GM19238 (cell line): Measurements from ENCODE around the gene TNFRSF4.

ENCODE experiments used
- DNase-seq: peaks from one replicate; pipeline ENCODE4 v3.0.0; 2011; ENCODE audit warnings: low spot score; ENCODE audit not compliant: insufficient read length

The TNFRSF4 gene

DNA sequence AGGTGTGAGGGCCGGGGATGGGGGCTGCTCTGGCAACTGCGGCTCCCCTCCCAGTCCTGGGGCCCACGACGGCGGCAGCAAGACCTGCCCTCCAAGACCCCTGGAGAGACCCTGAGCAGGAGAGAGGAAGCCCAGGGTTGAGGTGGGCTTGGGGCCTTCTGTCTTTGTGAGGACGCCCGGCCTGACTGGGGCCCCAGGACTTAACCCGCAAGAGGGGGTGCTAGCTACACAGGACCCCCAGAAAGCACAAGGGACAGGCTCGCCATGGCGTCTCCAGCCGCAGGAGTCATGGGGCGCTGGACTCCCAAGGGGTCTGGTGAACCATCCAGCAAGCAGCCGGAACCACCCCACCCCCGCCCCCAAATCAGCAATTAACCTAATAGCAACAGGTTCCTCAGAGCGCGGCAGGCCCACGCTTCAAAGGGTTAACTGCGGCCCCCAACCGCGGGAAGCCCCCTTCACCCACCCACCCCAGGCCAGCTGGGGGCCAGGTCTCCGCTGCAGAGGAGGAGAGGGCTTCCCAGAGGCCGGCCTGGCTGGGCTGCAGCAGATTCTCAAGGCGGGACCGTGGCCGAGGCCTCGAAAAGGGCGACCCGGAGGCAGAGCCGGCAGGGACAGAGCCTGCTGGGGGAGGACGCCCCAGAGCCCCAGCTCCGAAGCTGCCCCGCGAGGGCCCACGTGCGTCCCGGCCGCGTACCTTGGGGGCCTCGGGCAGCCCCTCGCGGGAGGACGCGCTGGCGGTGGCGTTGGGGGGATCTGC, 32.0 kb upstream of the TNFRSF4 start:
- no peak for DNase-seq

GRCh38 chr1:1245178-1245816, 31.3 kb upstream of the TNFRSF4 start:
- DNase-seq: no peak

GRCh38 chr1:1244192-1244811, 30.3 kb upstream of the TNFRSF4 start:
- no peak for DNase-seq

DNA sequence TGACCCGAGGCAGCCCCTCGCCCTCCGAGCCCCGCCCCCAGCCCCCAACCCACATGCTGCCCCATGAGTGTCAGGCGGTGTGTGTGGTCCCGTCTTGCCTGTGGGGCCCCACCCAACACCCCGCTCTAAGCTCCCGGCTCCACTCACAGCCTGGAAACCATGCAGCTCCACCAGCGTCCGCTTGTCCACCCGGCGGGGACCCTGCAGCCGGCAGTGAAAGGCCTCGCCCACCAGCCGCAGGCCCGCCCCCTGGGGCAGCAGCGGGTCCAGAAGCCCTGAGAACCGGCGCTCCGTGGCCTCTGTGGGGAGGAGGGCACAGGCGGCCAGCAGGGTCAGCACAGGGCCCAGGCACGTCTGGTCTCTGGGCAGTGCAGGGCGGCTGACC, 29.8 kb upstream of the TNFRSF4 start:
- no peak for DNase-seq

DNA sequence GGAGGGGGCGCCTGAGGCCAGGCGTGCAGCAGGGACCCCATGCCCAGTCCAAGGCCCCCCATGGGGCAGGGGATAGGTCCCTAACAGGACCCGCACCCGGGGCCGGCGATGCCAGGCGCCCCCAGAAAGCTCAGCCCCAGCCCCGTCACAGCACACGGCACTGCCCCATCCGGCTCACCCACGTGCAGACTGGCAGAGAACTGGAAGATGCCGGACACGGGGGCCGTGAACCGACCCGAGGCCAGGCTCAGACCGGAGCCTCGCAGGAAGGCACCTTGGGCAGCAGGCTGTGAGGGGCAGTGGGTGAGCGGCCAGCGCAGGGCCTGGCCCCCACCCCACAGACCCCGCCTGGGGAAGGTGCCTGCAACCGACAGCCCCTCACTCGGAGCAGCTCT, 29.3 kb upstream of the TNFRSF4 start:
- DNase-seq: no peak

- DNase-seq: no peak
Observed at GRCh38 chr1:1242461-1243265, 28.7 kb upstream of the TNFRSF4 start.

GRCh38 chr1:1241588-1242219, 27.8 kb upstream of the TNFRSF4 start:
- no peak for DNase-seq

GRCh38 chr1:1240822-1241587, 27.1 kb upstream of the TNFRSF4 start:
- no peak for DNase-seq

GRCh38 chr1:1240348-1240732, 26.4 kb upstream of the TNFRSF4 start:
- no peak for DNase-seq

- DNase-seq: no peak
Observed at GRCh38 chr1:1239614-1240347, 25.8 kb upstream of the TNFRSF4 start.

DNA sequence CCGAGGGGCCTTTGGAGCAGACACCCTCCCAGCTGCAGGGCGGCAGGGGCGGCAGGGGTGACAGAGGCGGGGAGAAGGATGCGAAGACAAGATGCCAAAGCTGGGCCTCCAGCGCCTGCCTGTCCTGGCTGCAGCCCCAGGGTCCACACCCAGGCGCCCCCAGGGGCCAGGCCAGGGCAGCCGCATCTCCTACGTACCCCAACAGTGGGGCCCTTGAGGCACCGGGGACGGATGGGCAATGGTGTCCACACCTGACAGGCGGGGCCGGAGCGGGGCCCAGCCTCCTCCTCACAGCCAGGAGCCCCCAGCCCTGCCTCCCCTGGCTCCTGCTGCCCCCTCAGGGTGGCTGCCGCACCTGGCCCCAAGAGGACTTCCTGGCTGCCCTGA, 25.3 kb upstream of the TNFRSF4 start:
- no peak for DNase-seq

DNA sequence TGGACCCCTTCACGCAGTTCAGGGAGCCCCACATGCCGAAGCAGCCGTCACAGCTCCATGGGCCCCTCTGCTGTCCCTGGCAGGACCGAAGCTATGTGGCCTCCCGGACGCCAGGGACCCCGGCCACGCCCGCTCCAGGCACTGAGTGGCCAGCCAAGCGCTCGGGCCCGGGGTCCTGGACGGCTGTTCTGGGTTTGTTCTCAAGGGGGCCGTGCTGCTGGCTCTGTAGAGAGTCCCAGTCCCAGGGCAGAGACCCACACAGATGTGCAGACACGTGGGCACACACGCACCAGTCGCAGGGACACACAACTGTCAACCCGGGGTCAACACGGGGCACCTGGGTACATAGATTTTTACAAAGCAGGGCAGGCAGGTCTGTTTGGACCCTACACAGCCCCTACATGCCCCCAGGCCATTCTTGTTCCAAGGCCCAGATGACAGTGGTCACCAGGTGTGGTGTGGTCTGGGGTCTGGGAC, 24.8 kb upstream of the TNFRSF4 start:
- DNase-seq: no peak

GRCh38 chr1:1237874-1238701, 24.1 kb upstream of the TNFRSF4 start:
- DNase-seq: no peak

DNA sequence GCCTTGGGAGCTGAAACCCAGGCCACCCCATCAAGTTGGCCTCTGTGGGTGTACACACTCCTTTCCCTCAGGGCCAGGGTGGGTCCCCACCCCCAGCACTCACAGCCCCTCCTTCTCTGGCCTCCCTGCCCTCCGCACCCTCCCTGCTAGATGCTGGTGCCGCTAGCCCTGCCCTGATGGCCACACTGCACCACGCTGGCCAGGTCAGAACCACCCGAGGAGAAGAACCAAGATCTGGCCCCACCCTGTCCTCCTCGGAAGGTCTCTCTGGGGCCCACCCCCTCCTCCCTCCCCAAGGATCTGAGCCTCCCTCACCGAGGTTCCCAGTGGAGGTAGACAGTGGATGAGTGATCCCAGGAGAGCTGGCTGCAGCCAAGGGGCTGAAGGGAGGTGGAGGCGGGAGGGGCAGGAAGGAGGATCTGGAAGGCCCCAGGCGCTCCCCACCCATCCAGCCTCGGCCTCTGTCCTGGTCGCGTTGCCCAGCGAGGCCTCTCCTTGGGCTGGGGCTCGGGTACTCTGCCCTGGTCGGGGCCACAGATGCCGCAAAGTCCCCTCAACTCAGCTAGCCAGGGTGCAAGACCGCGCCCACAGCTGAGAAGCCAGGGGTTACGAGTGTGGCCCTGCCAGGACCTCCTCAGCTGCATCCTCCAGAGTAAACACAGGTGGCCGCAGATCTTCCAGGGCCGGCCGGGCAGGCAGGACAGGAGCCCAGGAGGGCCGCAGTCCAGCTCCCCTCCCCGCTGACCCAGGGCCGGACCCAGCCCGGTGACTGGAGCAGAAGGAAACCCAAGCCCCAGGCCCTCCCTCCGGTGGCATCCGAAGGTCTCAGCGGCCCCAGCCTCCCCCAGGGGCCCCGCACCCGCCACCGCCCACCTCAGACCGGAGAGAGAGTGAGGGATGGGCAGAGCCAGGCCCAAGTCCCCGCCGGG, 23.3 kb upstream of the TNFRSF4 start:
- DNase-seq: no peak

GRCh38 chr1:1236176-1236763, 22.3 kb upstream of the TNFRSF4 start:
- DNase-seq: no peak

- no peak for DNase-seq
Observed at GRCh38 chr1:1235016-1235744, 21.2 kb upstream of the TNFRSF4 start.
